ENCODE results near the gene ALDH5A1.

The ALDH5A1 gene

DNA sequence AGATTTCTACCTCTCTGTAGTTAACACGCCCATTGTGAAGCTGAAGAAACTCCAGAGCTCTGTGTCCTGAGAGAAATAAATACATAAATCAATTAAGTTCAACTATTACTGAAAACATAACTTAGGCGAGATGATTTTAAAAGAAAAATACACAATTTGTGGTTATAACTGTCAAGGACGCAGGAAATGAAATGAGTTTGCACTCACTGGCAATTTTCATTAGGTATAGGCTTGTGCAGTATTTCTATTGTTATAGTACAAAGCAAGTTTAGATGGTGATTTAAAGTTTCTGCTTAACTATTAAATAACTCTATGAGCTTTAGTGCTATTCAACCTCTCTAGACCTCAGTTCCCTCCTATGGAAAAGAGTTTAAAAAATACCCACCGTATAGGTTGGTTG lies 8.7 kb upstream of the ALDH5A1 start:
- Histone ChIP-seq H3K27me3 (ENCODE audit: control insufficient read depth, insufficient read depth, low read length) (no peaks in the 10 kb centered on the region), H3K36me3 (ENCODE audit: control insufficient read depth, insufficient read depth, low read length) (no peaks in the 10 kb centered on the region), H3K4me3 (ENCODE audit: low read depth, low read length) (no peak overlapping the region), H3K9me3 (ENCODE audit: control insufficient read depth, insufficient read depth, low read length) (no peaks in the 10 kb centered on the region), H3K27ac (ENCODE audit: low read depth, low read length) (no peak overlapping the region), H3K9ac (ENCODE audit: low read depth, low read length) (no peak overlapping the region), H3K4me1 (ENCODE audit: control insufficient read depth, insufficient read depth, low read length) (no peaks in the 10 kb centered on the region)

DNA sequence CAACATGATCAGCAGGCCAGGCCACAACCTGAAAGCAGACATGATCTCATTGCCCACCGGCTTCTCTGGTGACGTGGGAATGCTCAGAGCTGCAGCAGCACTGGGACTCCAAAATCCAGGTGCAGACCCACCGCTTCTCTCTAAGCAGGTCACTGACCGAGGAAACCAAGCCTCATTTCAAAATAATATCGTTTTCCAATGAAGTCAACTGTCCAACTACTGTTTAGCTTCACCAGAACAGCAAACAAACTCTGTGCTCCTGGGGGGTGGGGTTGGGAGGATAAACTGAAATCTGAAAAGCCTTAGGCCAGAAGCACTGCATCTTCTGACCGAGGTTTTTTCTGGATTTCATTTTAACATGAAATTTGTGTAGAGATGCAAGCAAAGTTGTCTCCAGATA lies 5.3 kb upstream of the ALDH5A1 start, which contains the start of gene GPLD1:
TSS of gene GPLD1 (minus strand) at position 109 of the 400 bp plus-strand sequence. CDS start at position 42, 67 bp downstream.
- Histone ChIP-seq H3K4me3 (ENCODE audit: low read depth, low read length) (no peak within 1 kb of the TSS), H3K9me3 (ENCODE audit: control insufficient read depth, insufficient read depth, low read length) (no peaks in the 10 kb centered on the region), H3K27me3 (ENCODE audit: control insufficient read depth, insufficient read depth, low read length) (peaks cover 12% of the 10 kb centered on the region), H3K27ac (ENCODE audit: low read depth, low read length) (no peak within 1 kb of the TSS), H3K36me3 (ENCODE audit: control insufficient read depth, insufficient read depth, low read length) (no peaks in the 10 kb centered on the region), H3K4me1 (ENCODE audit: control insufficient read depth, insufficient read depth, low read length) (peaks cover 15% of the 10 kb centered on the region; the same call in 1 of the 2 replicates), H3K9ac (ENCODE audit: low read depth, low read length) (no peak within 1 kb of the TSS)

DNA sequence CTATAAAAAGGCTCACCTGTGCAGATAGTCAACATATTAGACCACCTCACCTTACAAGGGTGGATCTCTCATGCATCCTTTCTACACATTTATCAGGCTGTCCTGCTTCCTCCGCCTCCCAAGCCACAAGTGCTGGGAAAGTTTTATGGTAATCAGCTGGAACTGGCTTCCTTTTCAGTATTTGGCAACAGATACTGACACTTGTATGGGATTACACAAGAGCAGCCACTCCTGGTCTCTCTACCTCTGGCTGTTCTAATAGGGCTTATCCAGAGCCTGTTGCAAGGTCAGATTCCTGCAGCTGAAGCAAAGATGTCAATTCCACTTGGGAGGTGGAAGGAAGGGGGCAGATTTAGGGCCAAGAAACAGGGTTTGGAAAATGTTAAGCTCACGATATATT lies 4.9 kb upstream of the ALDH5A1 start:
- Histone ChIP-seq H3K9ac (ENCODE audit: low read depth, low read length) (no peak overlapping the region), H3K27me3 (ENCODE audit: control insufficient read depth, insufficient read depth, low read length) (peaks cover 13% of the 10 kb centered on the region), H3K36me3 (ENCODE audit: control insufficient read depth, insufficient read depth, low read length) (no peaks in the 10 kb centered on the region), H3K4me1 (ENCODE audit: control insufficient read depth, insufficient read depth, low read length) (peaks cover 15% of the 10 kb centered on the region; the same call in 1 of the 2 replicates), H3K9me3 (ENCODE audit: control insufficient read depth, insufficient read depth, low read length) (no peaks in the 10 kb centered on the region), H3K27ac (ENCODE audit: low read depth, low read length) (no peak overlapping the region), H3K4me3 (ENCODE audit: low read depth, low read length) (no peak overlapping the region)

DNA sequence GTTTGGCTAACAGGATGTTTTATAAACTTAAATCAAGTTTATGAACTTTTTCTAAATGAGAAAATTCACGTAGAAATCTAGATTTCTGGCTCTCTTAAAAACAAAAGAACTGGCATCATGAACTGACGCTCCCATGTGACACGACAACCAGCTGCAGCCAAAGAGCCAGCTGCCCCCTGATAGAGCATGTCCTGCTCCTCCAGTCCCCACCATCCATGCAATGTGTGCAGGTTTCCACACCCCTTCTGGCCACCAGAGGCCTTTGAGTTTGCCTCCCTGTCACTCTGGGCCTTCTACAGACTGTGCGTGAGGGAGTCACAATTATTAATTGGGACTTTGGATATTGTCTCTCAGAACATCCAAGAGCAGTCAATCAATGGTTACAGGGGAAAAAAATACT lies 3.8 kb upstream of the ALDH5A1 start:
- H3K4me1 ChIP-seq (ENCODE audit: control insufficient read depth, insufficient read depth, low read length), result peaks cover 19% of the 10 kb centered on the region
- no peak overlapping the region for H3K4me3 ChIP-seq (ENCODE audit: low read depth, low read length)
- no peaks in the 10 kb centered on the region for H3K36me3 ChIP-seq (ENCODE audit: control insufficient read depth, insufficient read depth, low read length)
- no peak overlapping the region for H3K27ac ChIP-seq (ENCODE audit: low read depth, low read length)
- H3K9ac ChIP-seq (ENCODE audit: low read depth, low read length), result no peak overlapping the region
- H3K9me3 ChIP-seq (ENCODE audit: control insufficient read depth, insufficient read depth, low read length), result no peaks in the 10 kb centered on the region
- H3K27me3 ChIP-seq (ENCODE audit: control insufficient read depth, insufficient read depth, low read length), result peaks cover 17% of the 10 kb centered on the region

DNA sequence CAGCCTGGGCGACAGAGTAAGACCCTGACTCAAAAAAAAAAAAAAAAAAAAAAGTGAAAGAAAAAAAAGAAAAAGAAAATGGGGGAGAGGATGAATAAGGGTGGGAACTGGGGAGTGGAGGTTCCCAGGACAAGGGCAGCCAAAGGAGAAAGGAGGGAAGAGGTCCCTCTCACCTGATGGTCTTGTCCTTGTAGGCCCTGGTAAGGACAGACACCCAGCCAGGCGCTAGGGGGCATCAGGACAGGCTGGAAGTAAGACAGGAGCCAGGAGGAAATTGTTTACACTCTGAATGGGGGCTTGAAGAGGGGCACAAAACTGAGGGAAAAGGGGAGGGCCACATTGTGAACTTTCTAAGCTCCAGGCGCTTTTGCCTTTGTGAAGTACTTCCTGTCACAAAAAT lies 2.3 kb upstream of the ALDH5A1 start:
- H3K4me1 ChIP-seq (ENCODE audit: control insufficient read depth, insufficient read depth, low read length), result peaks cover 21% of the 10 kb centered on the region
- H3K9me3 ChIP-seq (ENCODE audit: control insufficient read depth, insufficient read depth, low read length), result no peaks in the 10 kb centered on the region
- no peak overlapping the region for H3K4me3 ChIP-seq (ENCODE audit: low read depth, low read length)
- no peak overlapping the region for H3K9ac ChIP-seq (ENCODE audit: low read depth, low read length)
- H3K36me3 ChIP-seq (ENCODE audit: control insufficient read depth, insufficient read depth, low read length), result no peaks in the 10 kb centered on the region
- peaks cover 26% of the 10 kb centered on the region for H3K27me3 ChIP-seq (ENCODE audit: control insufficient read depth, insufficient read depth, low read length)
- no peak overlapping the region for H3K27ac ChIP-seq (ENCODE audit: low read depth, low read length)

DNA sequence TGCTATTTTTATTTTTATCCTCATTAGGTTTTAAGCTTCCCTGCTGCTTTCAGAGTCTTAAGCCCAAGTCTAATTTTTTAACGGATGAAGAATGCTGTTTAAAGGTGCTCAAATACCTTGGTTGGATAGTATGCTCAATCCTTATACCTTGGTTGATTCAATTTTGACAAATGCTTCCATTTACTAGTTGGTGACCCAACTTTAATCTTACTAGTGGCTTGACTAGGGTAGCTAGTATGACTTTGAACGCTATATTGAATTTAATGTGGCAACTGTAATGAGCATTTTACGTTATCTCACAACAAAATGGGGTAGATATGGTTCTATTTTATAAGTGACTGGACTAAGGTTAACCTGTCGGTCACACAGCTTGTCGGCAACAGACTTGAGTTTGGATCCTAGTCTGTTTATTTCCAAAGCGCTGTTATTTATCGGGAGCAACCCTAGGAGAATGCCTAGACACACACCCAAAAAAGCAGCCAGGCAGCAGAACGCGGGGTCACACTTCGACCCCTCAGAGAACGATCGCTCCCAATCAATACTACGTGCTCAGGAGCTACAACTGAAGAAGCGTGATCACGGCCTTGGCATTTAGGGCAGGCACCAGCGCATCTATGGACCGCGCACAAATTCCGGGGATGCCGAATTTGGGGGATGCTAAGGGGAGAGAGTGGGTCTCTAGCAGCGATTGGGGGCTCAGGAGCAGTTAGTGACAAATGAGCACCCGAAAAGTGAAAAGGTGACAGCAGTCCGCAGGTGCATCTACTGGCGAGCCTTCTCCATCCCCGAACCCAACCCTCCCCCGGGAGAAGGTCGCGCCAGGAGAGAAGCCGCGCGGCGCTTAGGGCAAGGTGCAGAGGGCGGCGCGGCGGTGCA lies 586 bp upstream of the ALDH5A1 start:
- no peaks in the 10 kb centered on the region for H3K36me3 ChIP-seq (ENCODE audit: control insufficient read depth, insufficient read depth, low read length)
- no peak overlapping the region for H3K27ac ChIP-seq (ENCODE audit: low read depth, low read length)
- H3K9ac ChIP-seq (ENCODE audit: low read depth, low read length), result peak overlapping the region; percentile 62; the same call in 1 of the 2 replicates
- H3K4me3 ChIP-seq (ENCODE audit: low read depth, low read length), result peak overlapping the region; percentile 74
- H3K4me1 ChIP-seq (ENCODE audit: control insufficient read depth, insufficient read depth, low read length), result peaks cover 21% of the 10 kb centered on the region
- H3K9me3 ChIP-seq (ENCODE audit: control insufficient read depth, insufficient read depth, low read length), result no peaks in the 10 kb centered on the region
- H3K27me3 ChIP-seq (ENCODE audit: control insufficient read depth, insufficient read depth, low read length), result peaks cover 26% of the 10 kb centered on the region

DNA sequence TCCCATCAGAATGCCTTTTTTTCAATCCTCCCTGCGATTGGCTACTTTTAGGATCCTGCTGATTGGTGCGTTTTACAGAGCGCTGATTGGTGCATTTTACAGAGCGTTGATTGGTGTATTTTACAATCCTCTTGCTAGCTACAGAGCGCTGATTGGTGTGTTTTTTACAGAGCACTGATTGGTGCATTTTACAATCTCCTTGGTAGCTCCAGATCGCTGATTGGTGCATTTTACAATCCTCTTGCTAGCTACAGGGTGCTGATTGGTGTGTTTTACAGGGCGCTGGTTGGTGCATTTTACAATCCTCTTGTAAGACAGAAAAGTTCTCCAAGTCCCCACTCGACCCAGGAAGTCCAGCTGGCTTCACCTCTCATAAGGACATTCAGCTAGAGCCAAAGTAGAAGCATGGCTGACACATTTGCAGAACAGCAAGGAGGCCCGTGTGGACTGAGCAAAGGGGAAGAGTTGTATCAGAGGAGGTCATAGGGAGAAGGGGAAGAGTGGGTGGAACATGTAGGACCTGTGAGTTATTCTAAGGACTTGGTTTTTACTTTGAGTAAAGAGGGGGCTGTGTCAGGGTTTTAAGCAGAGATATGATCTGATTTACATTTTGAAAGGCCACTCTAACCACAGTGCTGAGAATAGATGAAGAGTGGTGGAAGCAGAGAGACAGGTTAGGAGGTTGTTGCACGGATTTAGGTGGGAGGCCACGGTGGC lies 2.6 kb downstream of the ALDH5A1 start:
- Histone ChIP-seq H3K9ac (ENCODE audit: low read depth, low read length) (no peak overlapping the region), H3K27ac (ENCODE audit: low read depth, low read length) (no peak overlapping the region)

DNA sequence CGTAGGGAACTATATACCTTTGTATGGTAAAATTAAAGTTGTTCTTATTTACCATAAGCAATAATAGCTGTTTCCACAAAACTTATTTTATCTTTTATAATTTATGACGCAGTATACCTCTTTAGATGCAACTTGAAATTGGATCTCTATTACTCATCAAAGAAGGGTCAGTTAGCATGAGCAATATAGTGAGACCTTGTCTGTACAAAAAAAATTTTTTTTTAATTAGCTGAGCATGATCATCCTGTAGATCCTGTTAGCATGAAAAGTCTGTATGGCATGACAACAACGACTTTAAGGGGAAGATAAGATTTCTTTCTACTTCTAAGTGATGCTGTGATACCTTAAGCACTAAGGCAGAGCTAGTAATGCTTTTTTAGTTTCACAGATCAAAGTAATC lies 5.9 kb downstream of the ALDH5A1 start:
- H3K4me3 ChIP-seq (ENCODE audit: low read depth, low read length), result no peak overlapping the region
- H3K9me3 ChIP-seq (ENCODE audit: control insufficient read depth, insufficient read depth, low read length), result no peaks in the 10 kb centered on the region
- H3K9ac ChIP-seq (ENCODE audit: low read depth, low read length), result no peak overlapping the region
- peaks cover 12% of the 10 kb centered on the region; the same call in 1 of the 2 replicates for H3K4me1 ChIP-seq (ENCODE audit: control insufficient read depth, insufficient read depth, low read length)
- H3K27me3 ChIP-seq (ENCODE audit: control insufficient read depth, insufficient read depth, low read length), result peaks cover 12% of the 10 kb centered on the region; the same call in 1 of the 2 replicates
- no peaks in the 10 kb centered on the region for H3K36me3 ChIP-seq (ENCODE audit: control insufficient read depth, insufficient read depth, low read length)
- H3K27ac ChIP-seq (ENCODE audit: low read depth, low read length), result no peak overlapping the region

More for the DNA sequence above, 2.6 kb downstream of the ALDH5A1 start:
- Histone ChIP-seq H3K27me3 (ENCODE audit: control insufficient read depth, insufficient read depth, low read length) (peaks cover 26% of the 10 kb centered on the region), H3K4me1 (ENCODE audit: control insufficient read depth, insufficient read depth, low read length) (peaks cover 28% of the 10 kb centered on the region), H3K9me3 (ENCODE audit: control insufficient read depth, insufficient read depth, low read length) (no peaks in the 10 kb centered on the region), H3K4me3 (ENCODE audit: low read depth, low read length) (no peak overlapping the region), H3K36me3 (ENCODE audit: control insufficient read depth, insufficient read depth, low read length) (no peaks in the 10 kb centered on the region)

DNA sequence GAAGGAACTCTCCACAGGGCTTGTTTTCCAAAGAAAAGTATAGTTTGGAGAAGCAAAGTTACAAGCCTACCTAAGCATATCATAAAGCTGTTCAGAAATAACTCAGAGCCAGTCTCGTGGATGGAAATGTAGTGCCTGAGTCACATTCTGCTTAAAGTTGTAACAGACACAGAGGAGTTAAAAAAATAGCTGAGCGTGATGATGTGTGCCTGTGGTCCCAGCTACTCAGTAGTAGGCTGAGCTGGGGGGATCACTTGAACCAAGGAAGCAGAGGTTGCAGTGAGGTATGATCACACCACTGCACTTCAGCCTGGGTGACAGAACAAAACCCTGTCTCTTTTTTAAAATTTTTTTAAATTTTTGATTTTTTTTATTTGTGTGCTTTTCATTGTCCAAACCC lies 6.6 kb downstream of the ALDH5A1 start:
- no peaks in the 10 kb centered on the region for H3K36me3 ChIP-seq (ENCODE audit: control insufficient read depth, insufficient read depth, low read length)
- no peak overlapping the region for H3K27ac ChIP-seq (ENCODE audit: low read depth, low read length)

DNA sequence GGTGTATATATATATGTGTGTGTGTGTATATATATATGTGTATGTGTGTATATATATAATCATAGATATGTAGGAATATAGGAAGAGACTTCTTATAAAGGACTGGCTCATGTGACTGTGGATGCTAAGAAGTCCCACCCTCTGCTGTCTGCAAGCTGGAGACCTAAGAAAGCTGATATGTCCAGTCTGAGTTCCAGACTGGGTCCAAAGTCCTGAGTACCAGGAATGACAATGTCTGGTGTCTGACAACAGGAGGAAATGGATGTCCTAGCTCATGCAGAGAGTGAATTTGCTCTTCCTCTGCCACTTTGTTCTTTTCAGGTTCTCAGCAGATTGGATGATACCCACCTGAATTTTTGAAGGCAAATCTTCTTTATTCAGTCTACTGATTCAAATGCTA lies 7.1 kb downstream of the ALDH5A1 start:
- H3K36me3 ChIP-seq (ENCODE audit: control insufficient read depth, insufficient read depth, low read length), result no peaks in the 10 kb centered on the region

More for the DNA sequence above, 6.6 kb downstream of the ALDH5A1 start:
- Histone ChIP-seq H3K4me1 (ENCODE audit: control insufficient read depth, insufficient read depth, low read length) (peaks cover 7% of the 10 kb centered on the region; the same call in 1 of the 2 replicates), H3K9me3 (ENCODE audit: control insufficient read depth, insufficient read depth, low read length) (no peaks in the 10 kb centered on the region), H3K27me3 (ENCODE audit: control insufficient read depth, insufficient read depth, low read length) (peaks cover 5% of the 10 kb centered on the region; the same call in 1 of the 2 replicates), H3K9ac (ENCODE audit: low read depth, low read length) (no peak overlapping the region), H3K4me3 (ENCODE audit: low read depth, low read length) (no peak overlapping the region)

DNA sequence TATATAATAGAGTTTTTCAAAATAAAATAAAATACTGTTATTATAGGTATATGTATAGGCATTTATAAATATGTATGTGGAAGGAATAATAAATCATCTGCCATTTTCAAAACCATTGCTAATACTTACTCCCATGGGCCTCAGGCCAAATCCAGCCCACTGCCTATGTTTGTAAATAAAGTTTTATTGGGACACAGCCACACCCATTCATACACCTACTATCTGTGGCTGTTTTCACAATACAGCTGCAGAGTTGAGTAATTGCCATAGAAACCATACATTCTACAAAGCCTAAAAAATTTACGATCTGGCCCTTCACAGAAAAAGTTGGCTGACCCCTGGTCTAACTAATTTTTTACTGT lies 9.5 kb downstream of the ALDH5A1 start:
- no peaks in the 10 kb centered on the region for H3K36me3 ChIP-seq (ENCODE audit: control insufficient read depth, insufficient read depth, low read length)
- peaks cover 7% of the 10 kb centered on the region; the same call in 1 of the 2 replicates for H3K4me1 ChIP-seq (ENCODE audit: control insufficient read depth, insufficient read depth, low read length)
- H3K9ac ChIP-seq (ENCODE audit: low read depth, low read length), result no peak overlapping the region
- no peaks in the 10 kb centered on the region for H3K27me3 ChIP-seq (ENCODE audit: control insufficient read depth, insufficient read depth, low read length)
- H3K27ac ChIP-seq (ENCODE audit: low read depth, low read length), result no peak overlapping the region
- H3K9me3 ChIP-seq (ENCODE audit: control insufficient read depth, insufficient read depth, low read length), result no peaks in the 10 kb centered on the region
- H3K4me3 ChIP-seq (ENCODE audit: low read depth, low read length), result no peak overlapping the region

More for the DNA sequence above, 7.1 kb downstream of the ALDH5A1 start:
- peaks cover 7% of the 10 kb centered on the region; the same call in 1 of the 2 replicates for H3K4me1 ChIP-seq (ENCODE audit: control insufficient read depth, insufficient read depth, low read length)
- H3K9ac ChIP-seq (ENCODE audit: low read depth, low read length), result no peak overlapping the region
- no peaks in the 10 kb centered on the region; the same call in 1 of the 2 replicates for H3K27me3 ChIP-seq (ENCODE audit: control insufficient read depth, insufficient read depth, low read length)
- no peak overlapping the region for H3K27ac ChIP-seq (ENCODE audit: low read depth, low read length)
- H3K4me3 ChIP-seq (ENCODE audit: low read depth, low read length), result no peak overlapping the region
- H3K9me3 ChIP-seq (ENCODE audit: control insufficient read depth, insufficient read depth, low read length), result no peaks in the 10 kb centered on the region

Measured in HUES48 (cell line).